Measurements from ENCODE around the gene SLC16A12. TPM values are rescaled to one million over a fixed set of nuclear protein-coding genes. Genes with fewer than 3 reads are reported as not detected.

The SLC16A12 gene
- total and polyA plus RNA-seq, 2 donors (not counting 3 experiments of a cell fraction or from before 2014, with no cell fraction given) = not detected

GRCh38 chr10:89565180-89565579 is 29.8 kb upstream of the SLC16A12 start:
- POLR2A ChIA-PET = no interaction called here
- Histone ChIP-seq H2AFZ (ENCODE audit: low read depth, low read length) (no peak overlapping the region), H3K9me3 (replicated peaks; ENCODE audit: control insufficient read depth, insufficient read depth, low read length) (no peaks in the 10 kb centered on the region), H3K9ac (replicated peaks; ENCODE audit: extremely low read depth, insufficient read depth, low read length) (no peak overlapping the region), H3K79me2 (ENCODE audit: control insufficient read depth, insufficient read depth, low read length) (no peaks in the 10 kb centered on the region), H3K27ac (ENCODE audit: insufficient read depth, low read depth, low read length) (no peak overlapping the region), H3K9me1 (replicated peaks; ENCODE audit: control insufficient read depth, extremely low read depth, insufficient read depth, low read length) (no peaks in the 10 kb centered on the region), H3K4me2 (ENCODE audit: insufficient read depth, low read length) (no peak overlapping the region), H3K36me3 (ENCODE audit: control insufficient read depth in 2 of 2, extremely low read depth in 1 of 2, insufficient read depth in 2 of 2, low read length in 2 of 2) (no peaks in the 10 kb centered on the region), H3K4me1 (ENCODE audit: control insufficient read depth, extremely low read depth, insufficient read depth, low read length) (no peaks in the 10 kb centered on the region), H3K4me3 (replicated peaks in 1 of 3; ENCODE audit: insufficient read depth in 1 of 3, low read depth in 1 of 3, low read length in 3 of 3) (no peak overlapping the region), H3K27me3 (ENCODE audit: control insufficient read depth in 2 of 2, insufficient read depth in 2 of 2, low read length in 2 of 2) (peaks cover 0 to 5% of the 10 kb centered on the region in 2 experiments), H4K20me1 (replicated peaks; ENCODE audit: control insufficient read depth, extremely low read depth, insufficient read depth, low read length) (no peaks in the 10 kb centered on the region)
- CTCF ChIA-PET = interaction anchor here (0.9 to 1.8 kb wide), 8 partner anchors 9 to 348 kb away, joined by 3 to 16 read pairs (median 5); no protein-coding TSS in a partner anchor
- intact Hi-C loops (cut with micrococcal nuclease) (loop anchor here (5.0 kb wide), 1 partner anchor 77 kb away; no protein-coding TSS in a partner anchor), dilution Hi-C loops (cut with MboI; ENCODE audit: extremely low pct_ligation_motif_present, low sequenced_read_pairs) (no loop called here)
- TF ChIP-seq CTCF (IDR thresholded peaks at IDR 0.05; ENCODE audit: extremely low read depth in 1 of 2, insufficient read depth in 1 of 2, low read depth in 1 of 2, low read length in 2 of 2) = no peak
- TF ChIP-seq POLR2A (IDR thresholded peaks at IDR 0.05; ENCODE audit: low read depth, low read length) = no peak
- TF ChIP-seq GATA2 (IDR thresholded peaks at IDR 0.05; ENCODE audit: insufficient read depth, insufficient read length, low read depth, low read length) = no peak
- TF ChIP-seq JUN (IDR thresholded peaks at IDR 0.05; ENCODE audit: borderline replicate concordance, insufficient read depth, insufficient read length, low read depth) = no peak
- no peak for TF ChIP-seq EZH2 (IDR thresholded peaks at IDR 0.05; ENCODE audit: borderline replicate concordance, low read depth, low read length, severe bottlenecking)
- no peak for TF ChIP-seq FOS (IDR thresholded peaks at IDR 0.05; ENCODE audit: borderline replicate concordance, insufficient read depth, low read length)
- no peak for TF ChIP-seq POLR2AphosphoS5 (IDR thresholded peaks at IDR 0.05; ENCODE audit: insufficient read depth, low read depth, low read length)
- TF ChIP-seq, protein P1, sequence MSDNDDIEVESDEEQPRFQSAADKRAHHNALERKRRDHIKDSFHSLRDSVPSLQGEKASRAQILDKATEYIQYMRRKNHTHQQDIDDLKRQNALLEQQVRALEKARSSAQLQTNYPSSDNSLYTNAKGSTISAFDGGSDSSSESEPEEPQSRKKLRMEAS (IDR thresholded peaks at IDR 0.05; ENCODE audit: insufficient read depth, insufficient read length) = no peak
- TF ChIP-seq MYC (IDR thresholded peaks at IDR 0.05; ENCODE audit: low read depth, low read length) = no peak
- no peak for DNase-seq (ENCODE audit: low read depth, low spot score)
- BruUV-seq (replicated peaks) = no TSS peak
- no peak for FAIRE-seq

Measured in endothelial cell of umbilical vein (primary cell).